Neural cell (in vitro differentiated cells): ENCODE data around the gene WFDC12. TPM values are rescaled to one million over a fixed set of nuclear protein-coding genes. Genes with fewer than 3 reads are reported as not detected.

Experiments used
- H2AFZ ChIP-seq: fragments of 200-600, 300-800 bp; sonication (generic), shearing (Covaris generic); 2 replicates; pipeline ENCODE4 v1.6.0; 2014; ENCODE audit warnings: low read depth, mild to moderate bottlenecking, antibody characterized with exemption, low read length, moderate library complexity
- H3F3A ChIP-seq: fragments of 200-600 bp; shearing (Covaris generic); 2 replicates; pipeline ENCODE4 v1.6.1; 2016; ENCODE audit warnings: mild to moderate bottlenecking, moderate library complexity, mixed read lengths, antibody characterized with exemption, low read length; ENCODE audit not compliant: insufficient read depth, poor library complexity, severe bottlenecking
- H3K27ac ChIP-seq: fragments of 200-600, 300-800 bp; sonication (generic), shearing (Covaris generic); 2 replicates; pipeline ENCODE4 v1.5.1; 2014; ENCODE audit warnings: mild to moderate bottlenecking, low read length, moderate library complexity
- H3K27me3 ChIP-seq: fragments of 300-800, 200-600 bp; sonication (generic), shearing (Covaris generic); 2 replicates; pipeline ENCODE4 v1.6.0; 2014; ENCODE audit warnings: mild to moderate bottlenecking, low read depth, low read length, moderate library complexity; ENCODE audit not compliant: insufficient read depth
- H3K36me3 ChIP-seq: fragments of 300-800, 200-600 bp; sonication (generic), shearing (Covaris generic); 2 replicates; pipeline ENCODE4 v1.5.1; 2014; ENCODE audit warnings: mild to moderate bottlenecking, antibody characterized with exemption, low read length, moderate library complexity; ENCODE audit not compliant: insufficient read depth
- H3K4me2 ChIP-seq: fragments of 300-800, 200-600 bp; sonication (generic), shearing (Covaris generic); 2 replicates; pipeline ENCODE4 v1.6.0; 2014; ENCODE audit warnings: mild to moderate bottlenecking, low read length
- H3K4me3 ChIP-seq: fragments of 300-800, 200-600 bp; sonication (generic), shearing (Covaris generic); 2 replicates; pipeline ENCODE4 v1.5.1; 2014; ENCODE audit warnings: mild to moderate bottlenecking, low read length, moderate library complexity
- H3K79me2 ChIP-seq: fragments of 200-600 bp; shearing (Covaris generic); replicated peaks from 2 replicates; pipeline ENCODE4 v1.6.0; 2014; ENCODE audit warnings: mild to moderate bottlenecking, low read length, moderate library complexity; ENCODE audit not compliant: insufficient read depth
- H3K9ac ChIP-seq: fragments of 300-800, 200-600 bp; sonication (generic), shearing (Covaris generic); 2 replicates; pipeline ENCODE4 v1.6.1; 2016; ENCODE audit warnings: mild to moderate bottlenecking, low read length, mixed read lengths
- H3K9me2 ChIP-seq: fragments of 200-600 bp; shearing (Covaris generic); 2 replicates; pipeline ENCODE4 v1.6.1; 2016; ENCODE audit warnings: mild to moderate bottlenecking, low read length, mixed read lengths; ENCODE audit not compliant: insufficient read depth
- H3K9me3 ChIP-seq: fragments of 200-600, 300-800 bp; sonication (generic), shearing (Covaris generic); 2 replicates; pipeline ENCODE4 v1.6.1; 2016; ENCODE audit warnings: mild to moderate bottlenecking, mixed run types, low read length, moderate library complexity, mixed read lengths
- H4K20me1 ChIP-seq: fragments of 200-600 bp; shearing (Covaris generic); 2 replicates; pipeline ENCODE4 v1.6.1; 2016; ENCODE audit warnings: mild to moderate bottlenecking, mixed run types; ENCODE audit not compliant: insufficient read depth
- EP300 ChIP-seq: fragments of 450-650 bp; conservative IDR thresholded peaks from 2 replicates; pipeline ENCODE4 v1.6.1; 2014; ENCODE audit warnings: antibody characterized with exemption, mild to moderate bottlenecking, moderate library complexity; ENCODE audit not compliant: poor library complexity, severe bottlenecking
- EZH2 ChIP-seq: fragments of 200-600, 300-800 bp; shearing (Covaris generic), sonication (generic); IDR thresholded peaks from 2 replicates; pipeline ENCODE4 v1.6.1; 2014; ENCODE audit warnings: antibody characterized with exemption, low read length, borderline replicate concordance, mild to moderate bottlenecking; ENCODE audit not compliant: insufficient read depth, poor library complexity, severe bottlenecking
- MXI1 ChIP-seq: fragments of 450-650 bp; conservative IDR thresholded peaks from 2 replicates; pipeline ENCODE4 v1.6.1; 2014; ENCODE audit warnings: antibody characterized with exemption, mild to moderate bottlenecking; ENCODE audit not compliant: poor library complexity, severe bottlenecking
- POLR2AphosphoS5 ChIP-seq: IDR thresholded peaks from 2 replicates; pipeline ENCODE4 v1.6.1; 2012
- RAD21 ChIP-seq: fragments of 450-650 bp; conservative IDR thresholded peaks from 2 replicates; pipeline ENCODE4 v1.6.1; 2014; ENCODE audit warnings: antibody characterized with exemption, mild to moderate bottlenecking, moderate library complexity
- SMC3 ChIP-seq: fragments of 450-650 bp; conservative IDR thresholded peaks from 2 replicates; pipeline ENCODE4 v1.6.1; 2014; ENCODE audit warnings: antibody characterized with exemption, mild to moderate bottlenecking, moderate library complexity; ENCODE audit not compliant: poor library complexity
- polyA plus RNA-seq: library from polyadenylated mRNA; depleted of rRNA; stranded (reverse); fragments of >200 nt; gene quantifications from 2 replicates; pipeline ENCODE4 v1.2.3, GENCODE V29; 2014
- TF ChIP-seq, protein P1 (sequence below): fragments of 450-650 bp; IDR thresholded peaks from 2 replicates; pipeline ENCODE4 v1.5.1; 2014; ENCODE audit warnings: antibody characterized with exemption, mild to moderate bottlenecking, moderate library complexity; ENCODE audit not compliant: poor library complexity, severe bottlenecking
- TF ChIP-seq, protein P2 (sequence below): IDR thresholded peaks from 2 replicates; pipeline ENCODE4 v1.6.1; 2012; ENCODE audit warnings: borderline replicate concordance

Gene WFDC12
- polyA plus RNA-seq, 1 donor from 2014 or later: not detected

DNA sequence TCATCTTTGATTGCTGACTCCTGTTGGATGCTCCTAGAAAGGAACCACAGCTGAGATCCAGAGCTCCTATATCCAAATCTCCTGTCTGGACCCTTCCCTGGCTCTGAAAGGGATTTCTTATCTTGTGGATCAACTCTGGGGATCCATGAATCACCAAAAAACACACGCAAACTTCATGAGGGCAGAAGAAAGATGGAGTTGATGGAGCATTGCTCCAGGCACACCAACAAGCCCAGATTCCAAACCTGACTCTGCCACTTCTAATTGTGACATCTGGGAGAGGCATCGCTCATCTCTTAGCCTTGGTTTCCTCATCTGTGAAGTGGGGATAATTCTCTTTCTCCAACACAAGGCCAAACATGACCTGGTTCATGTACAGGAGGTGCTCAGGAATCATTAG, 30.1 kb downstream of the WFDC12 start:
- H3K9ac ChIP-seq: no peak overlapping the region
- no peaks in the 10 kb centered on the region for H3F3A ChIP-seq
- H2AFZ ChIP-seq: no peak overlapping the region
- H4K20me1 ChIP-seq: no peaks in the 10 kb centered on the region
- H3K36me3 ChIP-seq: no peaks in the 10 kb centered on the region
- H3K9me2 ChIP-seq: no peaks in the 10 kb centered on the region
- no peak overlapping the region for H3K4me2 ChIP-seq
- TF ChIP-seq EP300: no peak
- TF ChIP-seq EZH2: no peak
- no peak for TF ChIP-seq MXI1
- H3K4me3 ChIP-seq: no peak overlapping the region
- peaks cover 7% of the 10 kb centered on the region for H3K27me3 ChIP-seq
- no peak overlapping the region for H3K27ac ChIP-seq
- no peaks in the 10 kb centered on the region for H3K79me2 ChIP-seq
- H3K9me3 ChIP-seq: no peaks in the 10 kb centered on the region

DNA sequence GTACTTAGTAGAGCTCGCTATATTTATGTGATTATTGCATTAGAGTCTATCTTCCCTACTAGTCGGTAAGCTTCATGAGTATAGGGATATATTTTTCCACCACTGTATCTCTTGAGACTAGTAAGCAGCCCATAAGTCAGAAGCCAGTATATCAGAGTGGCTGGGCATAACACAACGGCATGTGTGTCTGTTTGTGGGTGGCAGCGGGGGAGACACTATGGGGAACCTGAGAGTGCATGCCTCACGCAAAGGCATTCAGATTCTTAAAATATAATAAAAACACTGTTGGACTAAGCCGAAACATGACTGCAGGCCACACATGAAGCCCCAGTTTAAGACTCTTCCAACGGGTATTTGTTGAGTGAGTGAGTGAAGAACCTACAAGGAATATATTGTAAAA, 31.4 kb downstream of the WFDC12 start:
- H3K4me3 ChIP-seq: no peak overlapping the region
- H3K27me3 ChIP-seq: no peaks in the 10 kb centered on the region
- no peaks in the 10 kb centered on the region for H3K36me3 ChIP-seq
- TF ChIP-seq MXI1 (no peak), EP300 (no peak), POLR2AphosphoS5 (no peak), EZH2 (no peak), RAD21 (no peak), SMC3 (no peak)
- TF ChIP-seq, protein P1, sequence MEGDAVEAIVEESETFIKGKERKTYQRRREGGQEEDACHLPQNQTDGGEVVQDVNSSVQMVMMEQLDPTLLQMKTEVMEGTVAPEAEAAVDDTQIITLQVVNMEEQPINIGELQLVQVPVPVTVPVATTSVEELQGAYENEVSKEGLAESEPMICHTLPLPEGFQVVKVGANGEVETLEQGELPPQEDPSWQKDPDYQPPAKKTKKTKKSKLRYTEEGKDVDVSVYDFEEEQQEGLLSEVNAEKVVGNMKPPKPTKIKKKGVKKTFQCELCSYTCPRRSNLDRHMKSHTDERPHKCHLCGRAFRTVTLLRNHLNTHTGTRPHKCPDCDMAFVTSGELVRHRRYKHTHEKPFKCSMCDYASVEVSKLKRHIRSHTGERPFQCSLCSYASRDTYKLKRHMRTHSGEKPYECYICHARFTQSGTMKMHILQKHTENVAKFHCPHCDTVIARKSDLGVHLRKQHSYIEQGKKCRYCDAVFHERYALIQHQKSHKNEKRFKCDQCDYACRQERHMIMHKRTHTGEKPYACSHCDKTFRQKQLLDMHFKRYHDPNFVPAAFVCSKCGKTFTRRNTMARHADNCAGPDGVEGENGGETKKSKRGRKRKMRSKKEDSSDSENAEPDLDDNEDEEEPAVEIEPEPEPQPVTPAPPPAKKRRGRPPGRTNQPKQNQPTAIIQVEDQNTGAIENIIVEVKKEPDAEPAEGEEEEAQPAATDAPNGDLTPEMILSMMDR: no peak
- TF ChIP-seq, protein P2, sequence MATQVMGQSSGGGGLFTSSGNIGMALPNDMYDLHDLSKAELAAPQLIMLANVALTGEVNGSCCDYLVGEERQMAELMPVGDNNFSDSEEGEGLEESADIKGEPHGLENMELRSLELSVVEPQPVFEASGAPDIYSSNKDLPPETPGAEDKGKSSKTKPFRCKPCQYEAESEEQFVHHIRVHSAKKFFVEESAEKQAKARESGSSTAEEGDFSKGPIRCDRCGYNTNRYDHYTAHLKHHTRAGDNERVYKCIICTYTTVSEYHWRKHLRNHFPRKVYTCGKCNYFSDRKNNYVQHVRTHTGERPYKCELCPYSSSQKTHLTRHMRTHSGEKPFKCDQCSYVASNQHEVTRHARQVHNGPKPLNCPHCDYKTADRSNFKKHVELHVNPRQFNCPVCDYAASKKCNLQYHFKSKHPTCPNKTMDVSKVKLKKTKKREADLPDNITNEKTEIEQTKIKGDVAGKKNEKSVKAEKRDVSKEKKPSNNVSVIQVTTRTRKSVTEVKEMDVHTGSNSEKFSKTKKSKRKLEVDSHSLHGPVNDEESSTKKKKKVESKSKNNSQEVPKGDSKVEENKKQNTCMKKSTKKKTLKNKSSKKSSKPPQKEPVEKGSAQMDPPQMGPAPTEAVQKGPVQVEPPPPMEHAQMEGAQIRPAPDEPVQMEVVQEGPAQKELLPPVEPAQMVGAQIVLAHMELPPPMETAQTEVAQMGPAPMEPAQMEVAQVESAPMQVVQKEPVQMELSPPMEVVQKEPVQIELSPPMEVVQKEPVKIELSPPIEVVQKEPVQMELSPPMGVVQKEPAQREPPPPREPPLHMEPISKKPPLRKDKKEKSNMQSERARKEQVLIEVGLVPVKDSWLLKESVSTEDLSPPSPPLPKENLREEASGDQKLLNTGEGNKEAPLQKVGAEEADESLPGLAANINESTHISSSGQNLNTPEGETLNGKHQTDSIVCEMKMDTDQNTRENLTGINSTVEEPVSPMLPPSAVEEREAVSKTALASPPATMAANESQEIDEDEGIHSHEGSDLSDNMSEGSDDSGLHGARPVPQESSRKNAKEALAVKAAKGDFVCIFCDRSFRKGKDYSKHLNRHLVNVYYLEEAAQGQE: no peak
- H4K20me1 ChIP-seq: no peaks in the 10 kb centered on the region
- H3K9me2 ChIP-seq: no peaks in the 10 kb centered on the region
- H3K27ac ChIP-seq: no peak overlapping the region
- no peaks in the 10 kb centered on the region for H3F3A ChIP-seq
- no peak overlapping the region for H2AFZ ChIP-seq
- H3K79me2 ChIP-seq: no peaks in the 10 kb centered on the region
- H3K4me2 ChIP-seq: no peak overlapping the region
- no peak overlapping the region for H3K9ac ChIP-seq
- H3K9me3 ChIP-seq: no peaks in the 10 kb centered on the region

DNA sequence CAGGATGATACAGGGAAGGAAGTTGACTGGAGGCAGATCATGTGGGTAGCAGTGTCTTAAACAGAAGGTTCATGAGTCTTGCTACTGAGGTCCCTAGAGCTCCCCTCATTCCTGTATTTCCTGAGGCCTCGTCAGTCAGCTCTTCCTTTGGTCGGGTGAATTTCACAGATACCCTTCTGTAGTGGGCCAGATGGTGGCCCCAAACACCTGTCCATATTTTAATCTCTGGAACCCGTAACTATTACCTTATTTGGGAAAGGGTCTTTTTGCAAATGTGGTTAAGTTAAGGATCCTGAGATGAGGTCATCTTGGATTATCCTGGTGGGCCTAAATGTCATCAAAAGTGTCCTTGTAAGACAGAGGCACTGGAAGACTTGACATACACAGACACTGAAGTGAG, 32.9 kb downstream of the WFDC12 start:
- no peak overlapping the region for H3K4me2 ChIP-seq

More for the DNA sequence above, 32.9 kb downstream of the WFDC12 start:
- no peaks in the 10 kb centered on the region for H3F3A ChIP-seq
- H4K20me1 ChIP-seq: no peaks in the 10 kb centered on the region
- no peaks in the 10 kb centered on the region for H3K27me3 ChIP-seq
- no peak for TF ChIP-seq SMC3
- TF ChIP-seq, protein P1: no peak
- no peaks in the 10 kb centered on the region for H3K79me2 ChIP-seq
- no peak overlapping the region for H3K27ac ChIP-seq
- H3K4me3 ChIP-seq: no peak overlapping the region
- no peaks in the 10 kb centered on the region for H3K9me3 ChIP-seq
- H3K9me2 ChIP-seq: no peaks in the 10 kb centered on the region
- no peak overlapping the region for H2AFZ ChIP-seq
- no peaks in the 10 kb centered on the region for H3K36me3 ChIP-seq
- H3K9ac ChIP-seq: no peak overlapping the region
